GM23248 (cell line): ENCODE measurements around the gene SUSD5.

Source experiments
- EZH2 ChIP-seq: fragments of 200-600 bp; sonication (generic); IDR thresholded peaks from 2 replicates; pipeline ENCODE4 v1.6.1; 2018; ENCODE audit warnings: antibody characterized with exemption, mild to moderate bottlenecking; ENCODE audit not compliant: insufficient read depth, poor library complexity, severe bottlenecking
- EZH2phosphoT487 ChIP-seq: fragments of 200-600 bp; sonication (generic); IDR thresholded peaks from 2 replicates; pipeline ENCODE4 v1.6.1; 2018; ENCODE audit warnings: antibody characterized with exemption, moderate library complexity, mild to moderate bottlenecking, low read depth; ENCODE audit not compliant: insufficient read depth

- TF ChIP-seq EZH2phosphoT487 (no peak), EZH2 (no peak)
Observed at GRCh38 chr3:33153782-33154181, 64.8 kb downstream of the SUSD5 start.
